Ectodermal cell (in vitro differentiated cells): ENCODE results near the gene NEGR1.

Experiments used
- H3K27ac ChIP-seq: 2 replicates; pipeline ENCODE4 v1.7.0; 2013; ENCODE audit warnings: mild to moderate bottlenecking, low read depth, low read length; ENCODE audit not compliant: insufficient read depth, poor library complexity, severe bottlenecking
- H3K27me3 ChIP-seq: 2 replicates; pipeline ENCODE4 v1.7.0; 2013; ENCODE audit warnings: mild to moderate bottlenecking, low read length; ENCODE audit not compliant: insufficient read depth, control insufficient read depth, poor library complexity, severe bottlenecking
- H3K36me3 ChIP-seq: one replicate; pipeline ENCODE4 v1.7.0; 2013; ENCODE audit warnings: low read length; ENCODE audit not compliant: control insufficient read depth, insufficient read depth
- H3K4me1 ChIP-seq: one replicate; pipeline ENCODE4 v1.7.0; 2013; ENCODE audit warnings: low read length; ENCODE audit not compliant: control insufficient read depth, insufficient read depth
- H3K4me3 ChIP-seq: 2 replicates; pipeline ENCODE4 v1.7.0; 2013; ENCODE audit warnings: low read depth, low read length, control low read depth; ENCODE audit not compliant: insufficient read depth
- H3K9me3 ChIP-seq: 2 replicates; pipeline ENCODE4 v1.7.0; 2013; ENCODE audit warnings: mild to moderate bottlenecking, low read length, moderate library complexity; ENCODE audit not compliant: control insufficient read depth
- WGBS, 2 experiments: methylation state at CpG; one replicate each; pipeline ENCODE4 v1.1.7; 2013; ENCODE audit warnings: missing lambda C conversion rate in 2 of 2; 5-methylcytosine and 5-hydroxymethylcytosine counted together

The NEGR1 gene

GRCh38 chr1:72137656-72138055, 144.7 kb downstream of the NEGR1 start:
- Histone ChIP-seq H3K4me1 (no peaks in the 10 kb centered on the region), H3K27ac (no peak overlapping the region), H3K27me3 (no peaks in the 10 kb centered on the region), H3K9me3 (no peaks in the 10 kb centered on the region), H3K36me3 (no peaks in the 10 kb centered on the region), H3K4me3 (no peak overlapping the region)
- no CpG with 5 or more reads among the region's 1 CpG for WGBS, 2 experiments

GRCh38 chr1:72129869-72130268, 152.5 kb downstream of the NEGR1 start:
- H3K9me3 ChIP-seq: no peaks in the 10 kb centered on the region
- no peaks in the 10 kb centered on the region for H3K4me1 ChIP-seq
- H3K27ac ChIP-seq: no peak overlapping the region
- 88 to 98% methylated on average over 2 of the region's 2 CpGs for WGBS, 2 experiments
- H3K27me3 ChIP-seq: no peaks in the 10 kb centered on the region
- H3K36me3 ChIP-seq: no peaks in the 10 kb centered on the region
- no peak overlapping the region for H3K4me3 ChIP-seq

DNA sequence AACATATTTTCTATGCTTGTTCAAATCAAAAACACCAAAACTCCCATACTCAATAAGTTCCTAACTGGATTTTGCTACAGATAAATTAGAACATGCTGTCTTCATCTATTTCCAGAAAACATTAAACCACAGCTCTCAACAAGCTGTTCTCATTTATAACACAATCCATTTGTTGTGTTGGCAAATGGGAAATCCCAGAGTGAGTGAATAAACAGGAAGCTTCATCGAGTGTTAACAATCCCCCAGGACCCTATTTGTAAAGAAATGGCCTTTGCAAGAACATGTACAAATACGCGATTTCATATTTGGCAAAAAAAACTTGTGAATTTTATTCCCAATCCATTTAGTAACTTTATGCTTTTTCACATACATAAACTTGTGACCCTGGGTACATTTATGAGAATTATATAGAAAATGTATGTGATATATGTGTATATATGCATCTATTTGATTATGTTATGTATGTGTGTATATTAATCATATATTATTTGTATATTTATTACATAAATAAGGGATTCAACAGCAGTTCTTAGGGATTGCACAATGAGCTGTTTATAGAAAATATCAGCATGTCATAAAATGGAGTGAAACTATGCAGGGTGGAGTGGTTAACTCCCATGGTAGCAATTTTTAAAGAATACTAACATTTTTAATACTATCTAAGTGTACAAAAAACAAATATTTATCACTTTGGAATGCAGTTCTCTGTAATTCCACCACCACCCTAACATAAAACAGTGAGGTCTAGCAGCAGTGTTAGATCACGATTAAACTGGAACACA, 160.0 kb downstream of the NEGR1 start:
- no peak overlapping the region for H3K27ac ChIP-seq
- no peaks in the 10 kb centered on the region for H3K27me3 ChIP-seq
- WGBS, 2 experiments: 91 to 95% methylated on average over 4 of the region's 4 CpGs
- H3K4me1 ChIP-seq: no peaks in the 10 kb centered on the region
- H3K36me3 ChIP-seq: no peaks in the 10 kb centered on the region
- H3K4me3 ChIP-seq: no peak overlapping the region
- H3K9me3 ChIP-seq: no peaks in the 10 kb centered on the region

DNA sequence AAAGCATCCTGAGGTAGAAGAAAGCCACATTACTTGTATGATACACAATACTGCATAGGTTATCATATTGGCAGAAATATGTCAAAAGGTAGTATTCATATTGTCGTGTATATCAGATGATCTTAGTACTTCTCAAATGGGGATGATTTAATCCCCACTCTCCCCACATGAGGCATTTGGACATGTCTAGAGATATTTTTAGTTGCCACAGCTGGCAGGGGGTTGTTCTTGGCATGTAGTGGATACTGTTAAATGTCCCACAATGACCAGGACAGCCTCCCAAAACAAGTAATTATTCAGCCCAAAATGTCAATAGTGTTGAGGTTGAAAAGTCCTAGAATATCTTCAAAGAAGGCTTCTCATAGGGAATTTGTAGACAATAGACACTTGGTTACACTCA, 162.8 kb downstream of the NEGR1 start:
- Histone ChIP-seq H3K36me3 (no peaks in the 10 kb centered on the region), H3K9me3 (no peaks in the 10 kb centered on the region), H3K4me3 (no peak overlapping the region), H3K27ac (no peak overlapping the region), H3K4me1 (no peaks in the 10 kb centered on the region), H3K27me3 (no peaks in the 10 kb centered on the region)
- WGBS, 2 experiments: no CpG with 5 or more reads among the region's 1 CpG

DNA sequence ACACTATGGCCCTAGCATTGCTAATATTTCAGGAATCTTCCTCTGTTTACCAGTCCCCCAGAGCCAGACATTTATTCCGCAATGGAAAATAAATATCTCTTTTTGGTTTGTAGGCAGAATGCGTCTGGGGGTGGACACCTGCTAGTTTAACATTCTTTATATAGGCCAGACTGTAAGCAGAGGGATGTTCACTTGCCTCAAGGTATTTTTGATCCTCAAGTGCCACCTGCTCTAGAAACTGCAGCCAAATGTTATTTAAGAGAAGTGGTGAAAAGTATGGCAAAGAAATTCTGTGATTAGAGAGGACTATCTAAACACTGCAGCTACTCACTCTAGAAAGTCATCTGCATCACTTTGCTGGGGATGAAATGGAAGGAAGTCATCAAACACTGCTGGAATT, 164.7 kb downstream of the NEGR1 start:
- Histone ChIP-seq H3K27ac (no peak overlapping the region), H3K4me3 (no peak overlapping the region), H3K9me3 (no peaks in the 10 kb centered on the region), H3K27me3 (no peaks in the 10 kb centered on the region), H3K4me1 (no peaks in the 10 kb centered on the region), H3K36me3 (no peaks in the 10 kb centered on the region)
- WGBS, 2 experiments: 95 to 100% methylated on average over 2 of the region's 2 CpGs

GRCh38 chr1:72115290-72115689, 167.0 kb downstream of the NEGR1 start:
- WGBS, 2 experiments: 81% methylated on average over 2 of the region's 2 CpGs
- Histone ChIP-seq H3K36me3 (no peaks in the 10 kb centered on the region), H3K27me3 (no peaks in the 10 kb centered on the region), H3K4me1 (no peaks in the 10 kb centered on the region), H3K4me3 (no peak overlapping the region), H3K27ac (no peak overlapping the region), H3K9me3 (no peaks in the 10 kb centered on the region)

DNA sequence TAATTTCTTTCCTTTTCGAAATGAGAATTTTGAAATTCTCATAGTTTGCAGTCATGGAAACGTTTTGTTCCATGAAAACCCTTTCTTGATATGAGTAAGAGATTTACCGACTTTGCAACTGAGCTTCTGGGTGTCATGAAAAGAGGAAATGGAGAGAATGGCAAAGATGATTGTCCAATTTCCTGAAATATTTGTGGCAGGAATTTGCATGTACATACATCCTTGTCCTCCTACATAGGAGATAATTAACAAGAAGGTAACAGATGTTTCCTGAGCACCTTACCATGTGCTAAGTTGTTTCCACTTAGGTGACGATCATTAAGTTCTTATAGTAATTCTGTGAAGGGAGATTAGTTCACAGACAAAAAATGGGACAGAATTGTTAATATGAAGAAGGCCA, 170.7 kb downstream of the NEGR1 start:
- H3K4me3 ChIP-seq: no peak overlapping the region
- H3K9me3 ChIP-seq: no peaks in the 10 kb centered on the region
- no peaks in the 10 kb centered on the region for H3K27me3 ChIP-seq
- WGBS, 2 experiments: 89 to 90% methylated on average over 4 of the region's 4 CpGs
- no peaks in the 10 kb centered on the region for H3K36me3 ChIP-seq
- H3K4me1 ChIP-seq: no peaks in the 10 kb centered on the region
- H3K27ac ChIP-seq: no peak overlapping the region

DNA sequence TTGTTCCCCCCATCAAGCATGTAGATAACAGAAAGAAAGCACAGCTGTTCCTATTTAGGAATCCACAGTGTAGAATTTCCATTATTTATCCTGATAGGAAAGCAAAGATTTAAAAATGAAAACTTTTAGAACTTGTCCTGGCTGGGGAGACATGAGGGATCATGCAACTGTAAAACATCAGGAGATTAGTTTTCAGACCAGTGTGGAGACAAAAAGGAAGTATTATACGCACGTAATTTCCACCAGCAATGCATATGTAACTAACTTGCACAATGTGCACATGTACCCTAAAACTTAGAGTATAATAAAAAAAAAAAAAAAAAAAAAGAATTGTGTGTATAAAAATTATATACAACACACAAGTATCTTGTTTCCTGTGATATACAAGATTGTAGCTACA, 172.4 kb downstream of the NEGR1 start:
- WGBS, 2 experiments: 94 to 100% methylated on average over 1 to 2 of the region's 2 CpGs
- no peaks in the 10 kb centered on the region for H3K9me3 ChIP-seq
- no peaks in the 10 kb centered on the region for H3K4me1 ChIP-seq
- no peaks in the 10 kb centered on the region for H3K27me3 ChIP-seq
- H3K27ac ChIP-seq: no peak overlapping the region
- H3K4me3 ChIP-seq: no peak overlapping the region
- H3K36me3 ChIP-seq: no peaks in the 10 kb centered on the region

DNA sequence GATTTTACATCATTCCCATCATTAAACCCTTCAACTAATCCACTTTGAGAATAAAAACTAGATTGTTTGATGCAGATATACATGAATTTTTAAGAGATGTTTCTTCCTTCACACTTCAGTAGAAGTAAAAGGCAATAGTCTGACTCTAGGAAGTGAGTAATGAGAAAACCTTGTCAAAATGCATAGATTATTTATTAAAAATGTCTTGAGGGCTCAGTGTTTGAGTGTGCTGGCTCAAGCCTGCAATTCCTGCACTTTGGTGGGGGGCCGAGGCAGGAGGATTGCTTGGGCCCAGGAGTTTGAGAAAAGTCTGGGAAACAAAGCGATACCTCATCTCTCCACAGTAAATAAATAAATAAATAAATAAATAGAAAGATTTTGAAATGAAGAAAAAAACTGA, 177.1 kb downstream of the NEGR1 start:
- Histone ChIP-seq H3K4me3 (no peak overlapping the region), H3K36me3 (no peaks in the 10 kb centered on the region), H3K4me1 (no peaks in the 10 kb centered on the region), H3K9me3 (no peaks in the 10 kb centered on the region), H3K27ac (no peak overlapping the region), H3K27me3 (no peaks in the 10 kb centered on the region)
- WGBS, 2 experiments: 89% methylated on average over 1 of the region's 2 CpGs; no CpG with 5 or more reads in 1 of the 2 experiments

- Histone ChIP-seq H3K27ac (no peak overlapping the region), H3K27me3 (no peaks in the 10 kb centered on the region), H3K4me3 (no peak overlapping the region), H3K9me3 (no peaks in the 10 kb centered on the region), H3K36me3 (no peaks in the 10 kb centered on the region), H3K4me1 (no peaks in the 10 kb centered on the region)
- 94 to 100% methylated on average over 1 to 2 of the region's 3 CpGs for WGBS, 2 experiments
Observed at GRCh38 chr1:72101840-72102632, 180.3 kb downstream of the NEGR1 start.
